Body of pancreas (tissue), 4 donors: Measurements from ENCODE around the gene DTX1.

Experiments used
- CTCF ChIP-seq, 7 experiments: fragments of 450-650 bp in 4 of 7; fragments of 200-600 bp in 3 of 7; sonication (generic) in 3 of 7; IDR thresholded peaks; one replicate each; pipeline ENCODE4 v1.5.1; 2016 to 2019; ENCODE audit warnings: antibody characterized with exemption in 7 of 7
- POLR2A ChIP-seq, 3 donors: fragments of 450-650 bp; IDR thresholded peaks; one replicate each; pipeline ENCODE4 v1.6.1; 2016; ENCODE audit warnings: antibody characterized with exemption in 3 of 3, mild to moderate bottlenecking in 2 of 3

DNA sequence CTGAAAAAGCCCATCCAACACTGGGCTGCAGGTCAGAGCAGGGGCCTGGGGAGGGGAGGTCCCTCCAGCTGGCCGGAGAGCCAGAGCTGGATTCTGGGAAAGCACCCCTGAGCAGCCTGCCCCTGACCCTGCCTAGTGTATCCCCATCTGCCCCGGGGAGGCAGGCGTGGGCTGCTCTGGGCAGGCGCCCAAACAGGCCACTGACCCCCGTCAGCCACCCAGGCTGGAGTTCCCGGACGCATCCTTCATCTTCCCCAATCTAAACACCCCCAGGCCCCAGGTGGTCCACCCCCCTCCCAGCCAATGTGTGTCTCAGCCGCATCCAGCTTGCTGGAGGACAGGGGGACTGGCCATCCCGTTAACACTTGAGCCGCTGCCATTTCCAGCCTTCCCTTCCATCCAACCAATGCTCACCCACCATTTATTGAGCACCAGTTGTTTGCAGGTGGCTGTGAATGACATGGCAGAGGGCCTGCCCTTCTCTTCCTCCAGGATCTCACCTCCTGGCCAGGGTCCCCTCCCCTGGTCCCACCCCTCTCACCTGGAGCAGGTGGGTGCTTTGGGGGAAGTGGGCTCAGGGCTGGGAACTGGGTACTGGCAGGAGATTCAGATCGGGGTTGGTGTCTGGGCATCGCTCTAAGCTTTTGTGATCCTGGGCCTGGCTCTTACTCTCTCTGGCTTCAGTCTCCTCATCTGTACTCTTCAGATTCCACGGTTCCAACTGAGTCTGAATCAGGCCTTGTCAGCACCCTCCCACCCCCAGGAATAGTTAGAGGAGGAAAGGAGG lies 743 bp upstream of the DTX1 start:
- TF ChIP-seq POLR2A (IDR thresholded peaks at IDR 0.05) (no peak), CTCF (IDR thresholded peaks at IDR 0.05) (no peak)
